Measurements from ENCODE around the gene ARFIP1.

GRCh38 chr4:152936446-152937335 lies 156.9 kb downstream of the ARFIP1 start:
- no peak for TF ChIP-seq POLR2A (IDR thresholded peaks at IDR 0.05; ENCODE audit: low read depth)
- TF ChIP-seq, protein P1, sequence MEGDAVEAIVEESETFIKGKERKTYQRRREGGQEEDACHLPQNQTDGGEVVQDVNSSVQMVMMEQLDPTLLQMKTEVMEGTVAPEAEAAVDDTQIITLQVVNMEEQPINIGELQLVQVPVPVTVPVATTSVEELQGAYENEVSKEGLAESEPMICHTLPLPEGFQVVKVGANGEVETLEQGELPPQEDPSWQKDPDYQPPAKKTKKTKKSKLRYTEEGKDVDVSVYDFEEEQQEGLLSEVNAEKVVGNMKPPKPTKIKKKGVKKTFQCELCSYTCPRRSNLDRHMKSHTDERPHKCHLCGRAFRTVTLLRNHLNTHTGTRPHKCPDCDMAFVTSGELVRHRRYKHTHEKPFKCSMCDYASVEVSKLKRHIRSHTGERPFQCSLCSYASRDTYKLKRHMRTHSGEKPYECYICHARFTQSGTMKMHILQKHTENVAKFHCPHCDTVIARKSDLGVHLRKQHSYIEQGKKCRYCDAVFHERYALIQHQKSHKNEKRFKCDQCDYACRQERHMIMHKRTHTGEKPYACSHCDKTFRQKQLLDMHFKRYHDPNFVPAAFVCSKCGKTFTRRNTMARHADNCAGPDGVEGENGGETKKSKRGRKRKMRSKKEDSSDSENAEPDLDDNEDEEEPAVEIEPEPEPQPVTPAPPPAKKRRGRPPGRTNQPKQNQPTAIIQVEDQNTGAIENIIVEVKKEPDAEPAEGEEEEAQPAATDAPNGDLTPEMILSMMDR (IDR thresholded peaks at IDR 0.05), result no peak
